HL-60 (cell line): Measurements from ENCODE around the gene ACTR5.

Experiments
- DNase-seq, 2 experiments: peaks; one replicate each; pipeline ENCODE4 v3.0.0-alpha.2; 2010 to 2020; ENCODE audit warnings: low read depth in 1 of 2, low spot score in 1 of 2
- H3K27ac ChIP-seq: fragments of 250-450 bp; sonication (Bioruptor Pico); replicated peaks from 2 replicates; pipeline ENCODE4 v1.5.1; 2020; ENCODE audit warnings: mild to moderate bottlenecking, moderate library complexity
- H3K27me3 ChIP-seq: fragments of 250-450 bp; sonication (Bioruptor Pico); 2 replicates; pipeline ENCODE4 v1.5.1; 2021; ENCODE audit warnings: mild to moderate bottlenecking, moderate library complexity; ENCODE audit not compliant: insufficient read depth, poor library complexity, severe bottlenecking
- H3K4me3 ChIP-seq: replicated peaks from 2 replicates; pipeline ENCODE4 v1.5.1; 2011; ENCODE audit warnings: mild to moderate bottlenecking, control low read depth, low read length; ENCODE audit not compliant: insufficient read depth
- CTCF ChIP-seq: IDR thresholded peaks from one replicate; pipeline ENCODE4 v1.5.1; 2011; ENCODE audit warnings: low read length, control low read depth, inconsistent platforms; ENCODE audit not compliant: insufficient read depth
- GABPA ChIP-seq: IDR thresholded peaks from 2 replicates; pipeline ENCODE4 v1.6.1; 2012; ENCODE audit warnings: low read depth
- POLR2AphosphoS5 ChIP-seq: IDR thresholded peaks from 2 replicates; pipeline ENCODE4 v1.6.1; 2012; ENCODE audit warnings: low read depth
- SPI1 ChIP-seq: IDR thresholded peaks from 2 replicates; pipeline ENCODE4 v1.6.1; 2012; ENCODE audit warnings: low read depth, mild to moderate bottlenecking, borderline replicate concordance
- TF ChIP-seq, protein P1 (sequence below): IDR thresholded peaks from 2 replicates; pipeline ENCODE4 v1.6.1; 2012; ENCODE audit warnings: low read depth; ENCODE audit not compliant: insufficient replicate concordance

The ACTR5 gene

DNA sequence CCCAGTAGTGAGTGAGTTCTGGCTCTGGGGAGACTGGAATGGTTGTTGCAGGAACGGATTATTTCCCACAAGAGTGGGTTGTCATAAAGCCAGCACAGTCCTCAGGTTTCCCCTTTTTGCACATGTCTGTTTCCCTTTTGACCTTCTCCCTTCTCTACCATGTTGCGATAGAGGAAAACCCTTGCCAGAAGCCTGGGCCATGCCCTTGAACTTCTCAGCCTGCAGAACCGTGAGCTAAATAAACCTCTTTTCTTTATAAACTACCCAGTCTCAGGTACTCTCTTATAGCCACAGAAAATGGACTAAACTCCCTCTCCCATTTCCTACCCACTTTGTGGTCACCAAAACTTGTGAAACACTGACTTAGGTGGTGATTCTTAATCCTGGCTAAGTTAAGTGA lies 50.0 kb downstream of the ACTR5 start:
- no peak overlapping the region for H3K4me3 ChIP-seq
- TF ChIP-seq CTCF (no peak), GABPA (no peak), SPI1 (no peak), POLR2AphosphoS5 (no peak)
- TF ChIP-seq, protein P1, sequence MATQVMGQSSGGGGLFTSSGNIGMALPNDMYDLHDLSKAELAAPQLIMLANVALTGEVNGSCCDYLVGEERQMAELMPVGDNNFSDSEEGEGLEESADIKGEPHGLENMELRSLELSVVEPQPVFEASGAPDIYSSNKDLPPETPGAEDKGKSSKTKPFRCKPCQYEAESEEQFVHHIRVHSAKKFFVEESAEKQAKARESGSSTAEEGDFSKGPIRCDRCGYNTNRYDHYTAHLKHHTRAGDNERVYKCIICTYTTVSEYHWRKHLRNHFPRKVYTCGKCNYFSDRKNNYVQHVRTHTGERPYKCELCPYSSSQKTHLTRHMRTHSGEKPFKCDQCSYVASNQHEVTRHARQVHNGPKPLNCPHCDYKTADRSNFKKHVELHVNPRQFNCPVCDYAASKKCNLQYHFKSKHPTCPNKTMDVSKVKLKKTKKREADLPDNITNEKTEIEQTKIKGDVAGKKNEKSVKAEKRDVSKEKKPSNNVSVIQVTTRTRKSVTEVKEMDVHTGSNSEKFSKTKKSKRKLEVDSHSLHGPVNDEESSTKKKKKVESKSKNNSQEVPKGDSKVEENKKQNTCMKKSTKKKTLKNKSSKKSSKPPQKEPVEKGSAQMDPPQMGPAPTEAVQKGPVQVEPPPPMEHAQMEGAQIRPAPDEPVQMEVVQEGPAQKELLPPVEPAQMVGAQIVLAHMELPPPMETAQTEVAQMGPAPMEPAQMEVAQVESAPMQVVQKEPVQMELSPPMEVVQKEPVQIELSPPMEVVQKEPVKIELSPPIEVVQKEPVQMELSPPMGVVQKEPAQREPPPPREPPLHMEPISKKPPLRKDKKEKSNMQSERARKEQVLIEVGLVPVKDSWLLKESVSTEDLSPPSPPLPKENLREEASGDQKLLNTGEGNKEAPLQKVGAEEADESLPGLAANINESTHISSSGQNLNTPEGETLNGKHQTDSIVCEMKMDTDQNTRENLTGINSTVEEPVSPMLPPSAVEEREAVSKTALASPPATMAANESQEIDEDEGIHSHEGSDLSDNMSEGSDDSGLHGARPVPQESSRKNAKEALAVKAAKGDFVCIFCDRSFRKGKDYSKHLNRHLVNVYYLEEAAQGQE: no peak
- no peak overlapping the region for H3K27ac ChIP-seq
- no peaks in the 10 kb centered on the region for H3K27me3 ChIP-seq
- DNase-seq: no peak

- Histone ChIP-seq H3K4me3 (no peak overlapping the region), H3K27me3 (no peaks in the 10 kb centered on the region), H3K27ac (no peak overlapping the region)
- TF ChIP-seq CTCF: no peak
- TF ChIP-seq, protein P1: no peak
- peak; percentile 51; the same call in 1 of the 2 replicates for TF ChIP-seq SPI1
- TF ChIP-seq POLR2AphosphoS5: no peak
- no peak for TF ChIP-seq GABPA
- peak in 1 of 2 experiments; percentile 63 for DNase-seq
Measured at GRCh38 chr20:38799203-38799602, 50.9 kb downstream of the ACTR5 start.

GRCh38 chr20:38800882-38801281 lies 52.6 kb downstream of the ACTR5 start:
- TF ChIP-seq POLR2AphosphoS5 (no peak), CTCF (no peak), SPI1 (no peak), GABPA (no peak)
- TF ChIP-seq, protein P1: no peak
- no peak overlapping the region for H3K27ac ChIP-seq
- peaks cover 5% of the 10 kb centered on the region for H3K27me3 ChIP-seq
- H3K4me3 ChIP-seq: no peak overlapping the region
- DNase-seq: no peak
